Right kidney (tissue), 1 donor: Measurements from ENCODE around the gene CNTFR.

Experiments
- DNase-seq: peaks from one replicate; pipeline ENCODE4 v3.0.0-alpha.2; 2016

CNTFR gene

DNA sequence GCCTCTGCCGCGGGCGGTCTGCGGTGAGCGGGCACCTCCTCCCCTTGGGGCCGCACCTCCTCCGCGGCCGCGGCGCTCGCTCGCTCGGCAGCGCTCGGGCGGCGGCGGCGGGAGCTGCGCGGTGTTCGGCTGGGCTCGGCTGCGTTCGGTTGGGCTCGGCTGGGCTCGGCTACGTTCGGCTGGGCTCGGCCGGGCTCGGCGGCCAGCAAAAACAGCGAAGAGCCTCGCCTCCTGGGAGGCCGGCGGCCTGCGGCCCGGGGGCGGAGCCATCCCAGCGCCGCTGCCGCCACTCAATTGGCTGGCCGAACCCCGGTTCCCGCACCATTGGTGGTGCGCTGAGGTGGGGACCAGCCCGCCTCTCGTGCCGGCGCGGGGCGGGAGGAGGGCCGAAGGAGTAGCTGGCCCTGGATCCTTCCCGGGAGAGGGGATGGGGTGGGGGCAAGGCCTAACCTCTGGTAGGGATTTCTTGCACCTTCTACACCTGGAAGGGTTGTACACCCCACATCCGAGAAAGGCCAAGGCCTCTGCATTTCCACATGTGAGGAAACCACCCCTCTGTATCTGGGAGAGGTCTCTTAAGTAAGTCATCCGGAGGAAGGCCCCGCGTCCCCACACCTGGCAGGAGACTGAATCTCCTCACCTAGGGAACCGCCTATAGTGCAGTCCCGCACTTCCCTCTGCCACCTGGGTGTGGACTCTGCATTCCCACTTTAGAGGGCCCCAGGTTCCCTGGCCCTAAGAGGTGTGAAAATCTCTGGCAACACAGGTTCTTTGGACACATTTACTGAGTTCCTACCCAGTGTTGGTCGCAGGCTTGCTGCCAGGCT, 66.3 kb downstream of the CNTFR start, which contains the start of gene ENHO:
Gene ENHO, minus strand, starts transcription at position 20 of the 827 bp plus-strand sequence. CDS start 1,295 bp downstream, outside the sequence.
- peak; percentile 89 for DNase-seq

DNA sequence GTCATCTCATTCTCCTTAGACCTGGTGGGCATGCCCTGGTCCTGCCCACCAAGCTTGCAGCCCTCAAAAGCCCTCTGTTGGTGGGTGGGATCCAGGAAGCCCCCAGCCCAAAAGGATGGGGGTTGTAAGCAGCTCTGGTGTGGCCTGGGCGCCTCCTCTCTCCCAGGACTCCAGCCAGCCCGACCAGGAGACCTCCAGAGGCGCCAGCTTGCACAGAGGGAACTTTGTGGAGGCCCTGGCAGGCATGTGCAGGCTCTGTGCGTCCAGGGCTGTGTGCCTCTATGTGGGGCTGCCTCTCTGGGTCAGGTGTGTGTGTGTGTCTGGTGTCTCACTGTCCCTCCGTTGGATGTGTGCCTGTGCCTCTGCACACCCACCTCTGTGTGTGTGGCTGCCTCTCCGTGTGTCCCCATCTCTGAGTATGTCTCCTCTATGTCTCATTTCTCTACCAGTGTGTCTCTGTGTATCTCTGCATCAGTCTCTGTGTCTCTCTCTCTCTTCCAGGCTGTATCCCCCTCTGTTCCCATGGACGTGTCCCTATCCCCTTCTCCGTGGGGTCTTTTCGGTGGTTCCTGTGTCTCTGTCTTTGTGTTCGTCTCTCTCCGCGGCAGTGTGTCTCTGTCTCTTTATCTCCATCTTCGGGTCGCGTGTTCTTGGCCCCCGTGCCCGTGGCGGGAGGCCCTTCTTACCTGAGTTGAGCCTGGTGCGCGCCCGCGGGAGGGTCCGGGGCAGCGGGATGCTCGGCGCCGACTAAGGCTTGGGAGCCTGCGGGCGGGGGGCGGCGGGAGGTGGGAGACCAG, 67.2 kb downstream of the CNTFR start:
- DNase-seq = peak; percentile 49

DNA sequence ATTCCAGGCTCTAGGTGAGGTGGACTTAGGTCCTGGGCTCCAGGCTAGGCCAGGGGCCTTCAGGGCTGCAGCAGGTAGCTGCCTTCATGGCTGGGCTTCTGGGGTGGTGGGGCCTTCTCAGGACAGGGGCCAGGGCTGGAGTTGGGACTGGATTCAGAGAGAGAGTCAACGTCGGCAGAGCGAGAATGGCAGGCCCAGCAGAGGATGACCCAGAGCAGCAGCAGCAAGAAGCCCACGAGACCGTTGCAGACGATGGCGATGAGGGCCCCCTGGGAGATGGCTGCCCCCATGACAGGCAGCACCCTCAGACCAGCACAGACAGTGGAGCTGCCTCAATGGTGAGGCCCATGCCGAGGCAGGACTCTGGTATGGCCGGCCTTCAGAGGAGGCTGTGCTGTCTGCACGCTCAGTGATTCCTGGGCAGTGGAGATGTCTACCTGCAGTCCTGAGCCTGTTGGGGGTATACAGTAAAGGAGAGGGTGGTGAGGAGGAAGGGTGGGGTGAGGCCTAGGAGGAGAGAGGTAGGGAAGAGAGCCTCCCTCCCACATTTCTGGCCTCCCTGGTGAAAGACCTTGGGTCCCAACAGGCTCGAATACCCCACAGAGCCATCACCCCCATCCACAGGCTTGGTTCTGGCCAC, 68.0 kb downstream of the CNTFR start:
- DNase-seq = no peak

DNA sequence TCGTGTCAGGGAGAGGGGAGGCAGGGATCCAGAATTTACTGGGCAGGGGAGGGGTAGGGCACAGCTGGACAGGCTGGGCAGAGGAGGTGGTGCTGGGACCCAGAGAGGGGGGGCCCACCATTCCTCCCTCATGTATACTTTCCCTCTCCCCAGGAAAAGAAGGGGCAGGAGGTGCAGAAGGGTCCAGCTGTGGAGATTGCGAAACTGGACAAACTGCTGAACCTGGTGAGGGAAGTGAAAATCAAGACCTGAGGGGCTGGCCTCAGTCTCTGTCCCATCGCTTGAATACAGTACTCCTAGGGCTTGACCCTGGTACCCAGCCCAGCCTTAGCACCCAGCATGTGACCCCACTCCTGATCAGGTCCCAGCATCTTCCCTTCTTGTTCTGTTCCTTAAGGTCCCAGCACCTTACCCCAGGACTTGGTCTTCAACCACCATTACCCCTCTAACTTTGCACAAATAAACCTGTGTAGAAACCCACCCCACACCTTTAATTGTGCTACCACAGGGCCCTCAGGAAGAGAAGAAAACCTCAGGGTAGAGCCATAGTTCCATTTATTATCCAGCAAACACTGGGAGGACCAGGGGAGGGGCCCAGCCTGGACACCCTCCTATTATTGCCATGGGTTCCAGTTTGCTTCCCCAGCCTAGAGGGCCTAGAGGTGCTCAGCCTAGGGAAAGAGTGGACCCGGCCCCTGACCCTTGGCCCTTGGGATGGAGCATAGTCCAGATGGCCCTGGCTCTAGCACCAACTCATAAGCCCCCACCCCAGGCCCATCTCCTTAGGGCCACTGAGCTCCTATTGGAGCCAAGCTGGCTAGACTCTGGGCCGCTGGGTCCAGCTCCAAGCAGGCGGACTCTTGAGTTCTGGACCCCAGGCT, 68.8 kb downstream of the CNTFR start:
- no peak for DNase-seq

DNA sequence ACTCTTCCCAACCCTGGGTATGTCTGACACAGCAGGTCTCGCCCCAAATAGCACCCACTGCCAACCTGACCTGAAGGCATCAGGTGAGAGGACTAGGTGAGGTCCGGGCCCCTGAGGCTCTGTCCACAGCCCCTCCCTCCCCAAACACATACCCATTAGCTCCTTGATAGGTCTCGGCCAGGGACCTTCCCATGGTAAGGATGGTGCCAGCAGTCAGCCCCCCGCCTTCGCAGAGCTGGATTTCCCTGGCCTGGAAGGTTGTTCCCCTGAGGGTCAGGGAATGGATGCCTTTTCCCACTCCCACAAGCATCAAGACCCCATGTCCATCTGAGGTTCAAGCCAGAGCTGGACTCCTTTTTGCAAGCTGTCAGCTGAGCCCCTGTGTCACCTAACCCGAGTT, 69.4 kb downstream of the CNTFR start:
- no peak for DNase-seq

DNA sequence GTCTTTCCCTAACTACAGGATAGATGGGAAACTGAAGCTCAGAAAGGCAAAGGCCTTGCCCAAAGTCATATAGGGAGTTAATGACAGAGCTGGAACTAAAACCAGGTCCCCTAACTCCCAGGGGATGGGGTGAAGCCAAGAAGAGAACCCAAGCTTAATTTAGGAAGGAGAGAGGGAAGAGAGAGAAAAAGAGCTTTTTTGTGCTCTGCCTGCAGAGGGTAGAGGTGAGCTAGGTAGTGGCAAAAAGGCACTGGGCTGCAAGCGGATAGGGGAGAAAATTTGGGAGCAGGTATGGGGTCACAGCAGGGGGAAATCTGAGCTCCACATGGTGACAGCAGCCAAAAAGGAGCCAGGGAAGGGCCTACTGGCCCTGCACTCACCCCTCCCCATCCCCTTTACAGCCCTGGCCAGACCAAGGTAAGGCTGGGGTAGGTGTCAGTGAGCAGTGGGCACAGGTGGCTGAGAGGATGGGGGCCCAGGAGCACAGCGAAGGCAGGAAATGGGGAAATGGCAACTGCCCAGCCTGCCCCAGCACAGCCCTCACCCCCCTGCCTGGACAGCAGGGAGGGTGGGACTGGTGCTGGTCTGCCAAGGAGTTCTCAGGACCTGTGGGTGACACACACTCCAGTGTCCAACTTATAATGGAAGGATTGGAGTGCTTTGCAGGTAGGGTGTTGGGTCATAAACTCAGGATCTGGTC, 70.1 kb downstream of the CNTFR start:
- DNase-seq = no peak

DNA sequence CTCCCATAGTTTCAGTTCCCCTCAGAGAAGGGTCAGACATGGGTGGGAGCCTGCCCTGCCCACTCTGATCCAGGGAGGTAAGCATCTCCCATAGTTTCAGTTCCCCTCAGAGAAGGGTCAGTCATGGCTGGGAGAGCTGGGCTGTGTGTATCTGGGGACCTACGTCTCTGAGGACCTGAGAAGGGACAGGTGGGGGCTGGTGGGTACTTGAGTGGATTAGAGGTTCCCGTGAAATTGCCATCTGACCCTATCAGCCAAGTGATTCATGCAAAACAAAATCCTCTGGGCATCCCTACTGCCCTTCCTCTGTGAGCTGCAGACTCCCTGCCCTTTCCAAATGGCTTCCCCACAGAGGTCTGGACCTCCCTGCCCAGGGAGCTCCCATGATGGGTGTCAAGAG, 70.6 kb downstream of the CNTFR start:
- DNase-seq = no peak

DNA sequence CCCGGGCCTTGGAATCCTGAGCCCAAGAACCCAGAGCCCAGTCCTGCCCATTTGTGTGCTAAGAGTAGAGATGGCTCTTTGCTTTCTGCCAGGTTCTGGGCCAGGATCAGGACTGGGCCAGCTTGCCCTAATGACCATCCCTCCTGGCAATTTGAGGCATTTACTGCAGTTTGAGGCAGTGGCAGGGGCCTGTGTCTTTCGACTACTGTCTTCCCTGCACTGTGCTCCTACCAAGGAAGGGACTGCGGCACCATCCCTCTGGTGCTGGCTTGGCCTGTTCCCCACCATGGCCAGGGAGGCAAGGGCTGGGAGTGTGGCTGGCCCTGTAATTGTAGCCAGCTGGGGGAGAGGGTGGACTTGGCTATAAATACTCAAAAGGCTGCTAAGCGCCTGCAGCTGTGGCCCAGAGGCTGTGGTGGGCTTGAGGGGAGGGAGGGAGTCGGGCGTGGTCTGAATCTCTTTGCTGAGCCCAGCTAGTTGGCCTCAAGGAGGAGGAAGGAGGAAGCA, 71.4 kb downstream of the CNTFR start:
- no peak for DNase-seq

DNA sequence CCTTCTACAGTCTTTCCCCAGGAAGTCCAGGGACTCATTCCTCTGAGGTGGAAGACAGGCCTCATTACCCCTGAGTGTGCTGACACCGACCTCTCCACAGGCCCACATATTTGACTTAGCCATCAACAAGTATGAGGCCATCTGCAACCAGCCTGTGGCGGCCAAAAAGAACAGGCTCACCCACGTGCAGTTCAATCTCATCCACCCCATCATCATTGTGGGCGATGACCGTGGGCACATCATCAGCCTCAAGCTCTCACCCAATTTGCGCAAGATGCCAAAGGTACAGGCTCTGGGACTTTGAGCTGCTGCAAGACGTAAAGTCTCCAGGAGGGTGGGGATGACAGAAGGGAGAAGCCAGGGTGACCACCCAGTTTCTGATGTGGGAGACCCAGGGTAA, 72.3 kb downstream of the CNTFR start:
- DNase-seq = no peak

DNA sequence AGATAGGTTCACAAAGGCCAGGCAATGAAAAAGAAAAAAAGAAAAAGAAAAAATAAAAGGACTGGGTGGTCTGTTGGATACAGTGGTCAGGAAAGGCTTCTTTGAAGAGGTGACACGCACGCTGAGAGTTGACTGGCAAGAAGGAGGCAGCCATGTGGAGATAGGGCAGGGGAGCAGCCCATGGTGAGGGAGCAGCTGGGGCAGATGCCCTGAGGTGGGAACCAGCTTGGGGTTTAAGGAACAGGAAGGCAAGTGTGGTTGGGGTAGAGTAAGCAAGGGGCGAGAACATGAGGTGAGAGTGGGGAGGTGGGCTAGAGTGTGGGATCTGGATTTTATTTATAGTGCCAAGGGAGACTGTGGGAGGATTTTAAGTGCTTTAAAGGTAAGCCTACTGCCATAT, 73.6 kb downstream of the CNTFR start:
- DNase-seq = no peak

DNA sequence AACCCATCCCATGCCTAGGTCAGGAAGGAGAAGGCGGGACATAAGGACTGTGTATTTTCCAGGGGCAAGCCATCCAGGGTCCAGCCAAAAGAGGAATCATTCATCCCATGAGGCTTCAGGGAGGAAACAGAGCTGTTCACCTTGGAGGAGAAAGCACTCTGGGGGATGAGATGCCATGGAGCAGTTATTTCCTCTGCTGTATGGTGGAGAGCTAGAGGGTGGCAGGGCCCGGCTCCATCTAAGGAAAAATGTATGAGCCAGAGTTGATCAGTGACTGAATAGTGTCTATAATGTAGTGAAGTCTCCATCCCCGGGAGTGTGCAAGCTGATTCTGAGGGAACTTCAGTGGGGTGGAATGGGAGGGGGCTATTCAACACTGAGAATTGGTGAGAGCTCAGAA, 74.7 kb downstream of the CNTFR start:
- no peak for DNase-seq

DNA sequence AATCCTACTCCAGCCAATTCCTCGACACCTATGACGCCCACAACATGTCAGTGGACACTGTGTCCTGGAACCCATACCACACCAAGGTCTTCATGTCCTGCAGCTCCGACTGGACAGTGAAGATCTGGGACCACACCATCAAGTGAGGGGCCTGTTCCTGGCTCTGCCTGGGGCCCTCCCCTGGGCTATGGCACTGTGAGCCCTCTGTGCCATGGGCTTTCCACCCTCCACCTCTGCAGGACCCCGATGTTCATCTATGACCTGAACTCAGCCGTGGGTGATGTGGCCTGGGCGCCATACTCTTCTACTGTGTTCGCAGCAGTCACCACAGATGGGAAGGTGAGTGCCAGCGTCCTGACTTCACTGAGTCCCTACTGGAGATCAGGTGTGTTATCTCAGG, 75.1 kb downstream of the CNTFR start:
- DNase-seq = no peak

DNA sequence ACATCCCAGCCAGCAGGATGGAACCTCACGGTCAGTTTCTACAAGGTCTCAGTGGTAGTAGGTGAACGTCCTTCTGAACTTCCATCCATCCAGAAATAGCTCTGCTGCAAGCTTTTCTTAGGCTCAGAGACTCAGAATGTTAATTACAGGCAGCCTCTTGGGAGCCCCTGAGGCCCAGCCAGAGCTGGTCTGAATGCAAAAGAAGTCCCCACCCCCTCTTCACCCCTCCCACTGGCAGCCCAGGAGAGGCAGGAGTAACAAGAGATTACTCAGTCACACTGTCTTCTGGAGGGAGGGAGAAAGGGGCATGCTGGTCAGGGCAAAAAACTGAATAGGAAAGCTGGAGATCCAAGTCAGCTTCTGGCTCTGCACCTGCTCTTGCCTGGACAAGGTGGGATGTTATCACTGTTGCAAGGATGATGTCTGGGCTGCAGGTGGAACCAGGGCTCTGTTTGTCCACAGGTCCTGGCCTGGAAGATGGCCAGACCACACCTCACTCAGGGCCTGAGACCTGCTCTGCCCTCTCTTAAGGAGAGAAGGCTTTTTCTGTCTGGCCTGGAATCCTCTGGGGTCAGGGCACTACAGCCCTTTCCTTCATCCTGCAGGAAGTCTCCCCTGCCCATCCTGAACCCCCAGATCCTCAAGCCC, 75.8 kb downstream of the CNTFR start:
- DNase-seq = no peak

DNA sequence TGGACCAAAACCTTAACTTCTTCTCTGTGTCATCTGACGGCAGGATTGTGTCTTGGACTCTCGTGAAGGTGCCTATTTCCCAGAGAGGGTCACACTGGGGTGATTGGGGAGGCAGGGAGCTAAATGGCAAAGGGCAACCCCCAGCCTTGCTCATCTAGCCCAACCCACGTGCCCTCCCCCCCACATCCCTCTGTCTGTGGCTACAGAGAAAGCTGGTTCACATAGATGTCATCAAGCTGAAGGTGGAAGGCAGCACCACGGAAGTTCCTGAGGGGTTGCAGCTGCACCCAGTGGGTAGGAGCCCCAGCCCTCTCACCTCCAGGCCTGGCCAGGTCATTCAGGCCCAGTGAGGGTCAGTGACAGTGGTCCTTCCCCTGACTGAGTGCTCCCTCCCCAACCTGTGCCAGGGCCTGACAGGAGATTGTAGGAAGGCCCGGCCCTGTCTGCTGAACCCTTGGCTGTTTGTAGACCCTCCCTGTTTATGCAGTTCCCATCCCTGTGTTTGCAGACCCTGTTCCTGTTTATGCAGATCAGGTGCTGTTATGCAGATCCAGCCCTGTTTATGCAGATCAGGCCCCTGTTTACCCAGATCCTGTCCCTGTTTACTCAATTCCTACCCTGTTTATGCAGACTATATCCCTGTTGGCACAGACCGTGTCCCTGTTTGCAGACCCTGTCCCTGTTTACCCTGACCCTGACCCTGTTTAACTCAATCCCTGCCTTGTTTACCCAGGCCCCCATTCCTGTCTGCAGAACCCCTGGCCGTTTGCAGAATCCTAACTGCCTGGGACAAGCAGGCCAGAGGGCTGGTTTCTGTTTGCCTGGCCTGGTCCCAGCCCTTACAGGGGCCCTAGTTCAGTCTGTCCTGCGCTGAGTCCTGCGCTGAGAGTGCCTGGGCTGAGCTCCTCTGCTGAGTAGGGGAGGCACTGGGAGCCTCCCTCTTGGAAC, 77.1 kb downstream of the CNTFR start:
- DNase-seq = no peak

DNA sequence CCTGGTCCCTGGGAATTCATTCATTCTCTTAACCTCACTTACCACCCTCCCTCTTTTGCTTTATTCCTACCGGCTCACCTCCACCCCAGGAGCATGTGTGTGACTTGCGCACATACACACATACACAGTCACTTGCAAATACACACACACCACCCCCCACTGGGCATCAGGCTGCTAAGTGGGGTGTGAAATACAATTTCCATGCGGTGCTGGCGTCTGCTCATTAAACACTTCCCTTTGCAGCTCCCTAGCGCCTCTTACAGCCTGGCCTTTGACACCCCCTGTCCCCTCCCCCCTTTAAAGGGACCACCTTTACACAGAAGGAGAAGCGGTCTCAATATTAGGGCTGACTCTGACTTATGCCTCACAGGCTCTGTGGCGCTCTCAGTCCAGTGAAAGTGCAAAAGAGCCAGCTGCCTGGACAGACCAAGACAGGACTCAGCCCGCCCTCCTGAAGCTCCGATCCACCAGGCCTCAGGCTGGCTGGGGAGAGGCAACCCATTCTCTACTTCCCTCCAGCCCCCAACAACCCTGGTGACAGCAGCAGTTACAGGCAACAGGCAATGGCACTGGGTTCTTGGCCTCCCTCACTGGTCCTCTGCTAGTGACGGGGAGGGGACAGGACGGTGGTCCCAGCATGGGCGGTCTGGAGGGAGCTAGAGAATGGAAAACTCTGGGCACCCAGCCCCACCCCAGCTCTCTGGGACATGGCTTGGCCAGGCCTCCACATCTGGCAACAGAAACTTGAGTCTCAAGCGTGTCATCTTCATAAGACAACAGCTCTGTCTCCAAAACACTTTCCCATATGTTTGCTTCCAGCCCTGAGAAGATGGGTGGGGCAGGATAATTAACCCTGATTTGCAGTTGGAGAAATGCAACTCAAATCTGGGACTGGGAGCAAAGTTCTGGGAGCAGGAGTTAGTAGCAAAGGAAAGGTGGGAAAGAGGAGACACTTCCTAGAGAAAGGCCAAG, 78.7 kb downstream of the CNTFR start:
- DNase-seq = no peak

DNA sequence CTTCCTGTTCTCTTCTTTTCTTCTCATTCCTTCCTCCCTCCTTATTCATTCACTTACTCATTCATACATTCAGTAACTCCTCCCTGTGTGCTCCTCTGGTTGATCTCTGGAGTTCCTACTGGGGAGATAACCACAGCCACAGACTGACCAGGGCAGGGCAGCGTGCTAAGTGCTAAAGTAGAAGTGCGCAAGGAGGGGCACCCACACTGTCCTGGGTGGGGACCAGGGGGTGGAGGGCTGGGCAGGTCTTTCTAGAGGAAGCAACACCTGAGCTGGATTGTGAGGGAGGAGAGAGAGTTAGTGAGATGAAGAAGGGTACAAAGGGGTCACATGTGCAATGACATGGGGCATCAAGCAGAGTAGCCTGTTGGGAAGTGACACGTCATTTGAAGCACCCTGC, 80.6 kb downstream of the CNTFR start:
- no peak for DNase-seq

DNA sequence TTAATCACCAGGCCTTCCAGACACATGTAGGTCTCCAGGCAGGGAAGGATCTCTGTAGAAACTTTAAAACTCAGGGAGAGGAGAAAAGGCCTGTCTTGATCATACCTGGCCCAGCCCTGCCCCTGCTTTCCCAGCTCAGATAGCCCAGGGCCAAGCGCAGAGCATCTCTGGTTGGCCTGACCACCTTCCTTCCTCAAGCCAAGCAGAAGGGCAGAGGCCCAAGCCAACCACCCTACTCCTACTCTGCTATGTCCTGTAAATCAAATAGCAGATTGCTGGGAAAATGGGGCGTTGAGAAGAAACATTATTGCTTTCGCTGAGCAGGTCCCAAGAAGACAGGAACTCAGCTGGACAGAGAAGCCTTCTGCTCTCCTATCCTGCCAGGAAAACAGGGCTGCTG, 81.1 kb downstream of the CNTFR start:
- no peak for DNase-seq

DNA sequence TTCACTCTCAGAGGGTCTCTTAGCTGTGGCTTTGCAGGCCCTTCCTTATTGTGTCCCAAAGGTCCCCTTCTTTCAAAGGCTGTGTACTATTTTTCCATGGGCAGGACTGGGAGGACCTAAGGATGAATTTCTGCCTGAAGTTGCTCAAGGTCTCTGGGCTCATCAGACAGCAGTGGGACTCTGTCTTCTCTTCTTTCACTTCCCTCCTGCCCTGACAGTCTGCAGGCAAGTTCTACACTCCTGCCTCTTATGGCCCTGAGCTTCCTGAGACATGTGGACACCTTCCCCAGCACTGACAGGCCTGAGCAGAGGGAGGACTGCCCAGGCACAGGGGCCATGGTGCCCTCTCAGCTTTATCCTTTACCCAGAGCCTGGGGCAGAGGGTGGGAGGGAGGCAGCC, 81.6 kb downstream of the CNTFR start:
- DNase-seq = no peak
